Coronary artery (tissue), 2 donors: Measurements from ENCODE around the gene DHPS.

Experiments
- DNase-seq: peaks from one replicate; pipeline ENCODE4 v3.0.0-alpha.2; 2017; ENCODE audit warnings: low spot score
- H3K27ac ChIP-seq, 2 donors: fragments of 200-600 bp; sonication (generic); one replicate each; pipeline ENCODE4 v1.5.1; 2016 to 2019
- H3K4me3 ChIP-seq: fragments of 200-600 bp; sonication (generic); 2 replicates; pipeline ENCODE4 v1.5.1; 2016; ENCODE audit warnings: mild to moderate bottlenecking, moderate library complexity
- TF ChIP-seq, protein P1 (sequence below): fragments of 200-600 bp; sonication (generic); IDR thresholded peaks from one replicate; pipeline ENCODE4 v1.5.1; 2019; ENCODE audit warnings: antibody characterized with exemption

The DHPS gene

DNA sequence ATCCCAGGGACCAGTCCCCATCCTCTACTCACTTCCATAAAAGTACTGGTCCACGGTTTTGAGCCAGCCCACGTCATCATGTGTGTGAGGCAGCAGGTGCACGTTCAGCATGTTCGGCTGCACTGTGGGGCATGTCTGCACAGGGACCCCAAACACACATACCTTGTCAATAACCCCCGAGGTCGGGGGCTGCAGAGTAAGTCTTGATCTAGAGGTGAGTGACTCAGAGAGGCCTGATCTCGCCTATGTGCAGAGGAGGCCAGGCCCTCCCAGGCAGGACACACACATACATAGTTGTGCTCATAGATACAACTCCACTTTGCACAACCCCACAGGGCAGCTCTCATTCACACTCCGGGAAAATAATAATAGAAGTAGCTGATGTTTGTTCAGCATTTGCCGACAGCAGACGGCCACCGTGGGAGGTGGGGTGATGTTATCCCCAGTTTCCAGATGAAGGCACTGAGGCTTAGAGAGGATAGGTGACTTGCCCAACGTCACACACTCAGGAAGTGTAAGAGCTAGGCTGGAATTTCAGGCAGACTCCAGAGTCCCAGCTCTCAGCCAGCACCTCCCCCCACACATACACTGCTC is 15.9 kb downstream of the DHPS start:
- TF ChIP-seq, protein P1, sequence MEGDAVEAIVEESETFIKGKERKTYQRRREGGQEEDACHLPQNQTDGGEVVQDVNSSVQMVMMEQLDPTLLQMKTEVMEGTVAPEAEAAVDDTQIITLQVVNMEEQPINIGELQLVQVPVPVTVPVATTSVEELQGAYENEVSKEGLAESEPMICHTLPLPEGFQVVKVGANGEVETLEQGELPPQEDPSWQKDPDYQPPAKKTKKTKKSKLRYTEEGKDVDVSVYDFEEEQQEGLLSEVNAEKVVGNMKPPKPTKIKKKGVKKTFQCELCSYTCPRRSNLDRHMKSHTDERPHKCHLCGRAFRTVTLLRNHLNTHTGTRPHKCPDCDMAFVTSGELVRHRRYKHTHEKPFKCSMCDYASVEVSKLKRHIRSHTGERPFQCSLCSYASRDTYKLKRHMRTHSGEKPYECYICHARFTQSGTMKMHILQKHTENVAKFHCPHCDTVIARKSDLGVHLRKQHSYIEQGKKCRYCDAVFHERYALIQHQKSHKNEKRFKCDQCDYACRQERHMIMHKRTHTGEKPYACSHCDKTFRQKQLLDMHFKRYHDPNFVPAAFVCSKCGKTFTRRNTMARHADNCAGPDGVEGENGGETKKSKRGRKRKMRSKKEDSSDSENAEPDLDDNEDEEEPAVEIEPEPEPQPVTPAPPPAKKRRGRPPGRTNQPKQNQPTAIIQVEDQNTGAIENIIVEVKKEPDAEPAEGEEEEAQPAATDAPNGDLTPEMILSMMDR: no peak
- no peak for DNase-seq
- peak overlapping the region; percentile 93 for H3K4me3 ChIP-seq
- H3K27ac ChIP-seq: peak overlapping the region in 1 of 2 donors; percentile 73

DNA sequence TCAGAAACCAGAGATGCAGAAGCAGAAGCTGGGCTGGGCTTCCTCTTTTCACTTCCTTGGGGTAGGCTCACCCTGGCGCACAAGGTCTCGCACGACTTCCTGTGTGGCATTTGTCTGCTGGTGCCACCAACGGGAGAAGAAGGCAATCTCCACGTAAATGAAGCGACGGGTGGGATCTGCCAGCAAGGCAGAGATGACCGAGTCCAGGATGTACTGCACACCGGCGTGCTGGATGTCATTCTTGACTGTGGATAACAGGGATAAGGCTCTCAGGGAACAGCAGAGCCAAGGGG is 16.5 kb downstream of the DHPS start:
- TF ChIP-seq, protein P1: no peak
- no peak for DNase-seq
- H3K4me3 ChIP-seq: peak overlapping the region; percentile 93
- peak overlapping the region in 1 of 2 donors; percentile 9 for H3K27ac ChIP-seq

DNA sequence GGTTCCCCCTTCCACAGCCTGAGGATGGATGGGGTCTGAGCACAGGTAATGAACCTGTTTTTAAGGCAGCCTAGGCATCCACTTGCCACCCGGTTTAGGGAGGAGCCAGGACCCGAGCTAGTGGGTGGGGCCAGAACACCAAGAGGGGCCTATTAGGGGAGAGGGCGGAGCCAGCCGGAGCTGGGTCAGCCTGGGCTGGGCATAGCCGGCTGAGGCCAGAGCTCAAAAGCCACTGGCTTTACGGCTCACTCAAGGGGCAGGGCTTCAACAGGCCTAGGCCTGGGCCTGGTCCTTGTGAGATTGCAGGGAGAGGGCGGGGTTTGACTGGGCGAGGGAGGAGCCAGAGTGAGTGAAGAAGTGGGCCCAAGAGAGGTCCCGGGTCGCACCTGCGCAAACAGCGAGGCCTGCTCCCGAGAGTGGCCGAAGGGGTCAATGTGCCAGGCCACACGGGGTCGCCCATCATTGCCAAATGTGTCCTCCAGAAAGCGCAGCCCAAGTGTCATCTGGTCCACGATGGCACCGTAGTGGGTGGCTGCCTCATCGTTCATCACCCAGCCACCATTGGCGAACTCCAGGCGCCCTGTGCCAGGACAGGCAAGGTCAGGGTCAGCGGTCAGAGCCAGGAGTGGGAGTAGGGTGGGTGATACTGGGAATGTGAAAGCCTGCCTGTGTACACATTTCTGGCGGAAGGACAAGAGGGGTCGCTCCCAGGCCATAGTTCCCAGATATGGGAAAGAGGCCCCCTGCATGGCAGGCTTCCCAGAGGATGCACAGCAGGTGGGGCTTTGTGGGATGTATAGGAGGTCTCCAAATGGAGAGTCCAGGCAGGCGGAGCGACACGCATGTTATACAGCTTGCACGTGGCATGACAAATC is 17.0 kb downstream of the DHPS start:
- H3K4me3 ChIP-seq: no peak overlapping the region
- TF ChIP-seq, protein P1: no peak
- DNase-seq: no peak
- H3K27ac ChIP-seq: no peak overlapping the region

DNA sequence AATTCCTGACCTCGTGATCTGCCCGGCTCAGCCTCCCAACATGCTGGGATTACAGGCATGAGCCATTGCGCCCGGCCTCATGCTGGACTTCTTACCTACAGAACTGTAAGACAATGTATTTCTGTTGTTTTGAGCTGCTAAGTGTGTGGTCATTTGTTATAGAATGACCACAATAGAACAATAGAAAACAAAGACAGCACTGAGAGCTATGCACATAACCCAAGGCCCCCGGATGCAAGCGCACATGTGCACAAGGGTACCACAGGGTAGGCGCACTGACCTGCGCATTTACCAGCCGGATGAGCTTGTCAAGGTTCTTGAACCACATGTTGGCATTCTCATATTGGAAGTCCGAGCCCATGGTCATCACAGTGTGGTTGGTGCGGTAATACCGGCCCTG is 20.7 kb downstream of the DHPS start:
- no peak for DNase-seq
- Histone ChIP-seq H3K4me3 (no peak overlapping the region), H3K27ac (no peak overlapping the region)
- TF ChIP-seq, protein P1: no peak

DNA sequence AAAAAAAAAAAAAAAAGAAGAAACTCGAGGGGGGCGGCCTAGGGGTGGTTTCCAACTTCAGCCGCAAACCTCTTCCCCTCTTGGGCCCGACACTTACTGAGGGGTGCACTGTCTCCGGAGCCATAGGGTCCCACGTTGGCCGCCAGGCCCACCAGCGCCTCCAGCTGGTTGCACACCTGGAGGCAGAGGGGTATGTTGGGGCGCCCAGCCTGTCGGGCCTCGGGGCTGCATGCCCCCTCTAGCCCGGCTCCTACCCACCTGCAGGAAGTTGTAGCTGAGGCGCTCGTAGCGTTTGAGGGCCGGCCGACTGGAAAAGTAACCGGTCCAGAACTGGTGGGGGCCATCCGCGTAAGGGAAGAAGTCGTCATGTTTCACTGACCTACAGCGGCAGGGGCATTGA is 23.7 kb downstream of the DHPS start:
- Histone ChIP-seq H3K4me3 (no peak overlapping the region), H3K27ac (no peak overlapping the region)
- TF ChIP-seq, protein P1: no peak
- DNase-seq: no peak

DNA sequence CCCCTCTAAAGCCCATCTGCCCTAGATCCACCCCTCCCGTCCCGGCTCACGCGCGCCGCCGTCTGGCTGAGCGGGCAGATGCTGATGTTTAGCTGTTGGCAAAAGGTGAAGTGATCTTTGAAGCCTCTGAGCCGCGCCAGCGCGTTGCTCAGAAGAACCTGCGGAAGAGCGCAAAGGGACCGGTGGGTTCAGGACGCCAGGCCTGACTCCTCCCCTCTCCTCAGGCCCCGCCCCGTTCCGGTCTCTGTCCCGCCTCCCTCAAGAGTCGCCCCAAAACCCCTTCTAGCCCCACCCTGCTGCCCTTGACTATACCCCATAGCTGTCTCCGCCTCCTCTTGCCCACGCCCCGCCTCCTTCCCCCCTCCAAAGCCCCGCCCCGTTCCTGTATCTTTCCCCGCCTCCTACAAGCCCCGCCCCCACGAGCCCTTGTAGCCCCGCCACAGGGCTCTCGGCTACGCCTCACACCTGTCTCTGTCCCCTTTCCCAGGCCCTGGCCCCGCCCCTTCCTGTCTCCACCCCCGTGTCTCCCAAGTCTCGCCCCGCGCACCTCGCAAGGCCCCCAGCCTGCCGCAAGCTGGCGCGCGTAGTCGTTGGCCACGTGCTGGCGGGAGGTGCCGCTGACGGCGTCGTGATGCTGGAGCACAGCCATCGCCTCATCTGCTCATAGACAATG is 24.6 kb downstream of the DHPS start:
- DNase-seq: no peak
- TF ChIP-seq, protein P1: no peak

More for the DNA sequence above, 24.6 kb downstream of the DHPS start:
- Histone ChIP-seq H3K27ac (no peak overlapping the region), H3K4me3 (no peak overlapping the region)
